ENCODE measurements around the gene CRYGS. TPM values are rescaled to one million over a fixed set of nuclear protein-coding genes. Genes with fewer than 3 reads are reported as not detected.

Gene CRYGS
- total and polyA plus RNA-seq, 2 experiments from 2014 or later = 2.0 to 2.9 TPM

DNA sequence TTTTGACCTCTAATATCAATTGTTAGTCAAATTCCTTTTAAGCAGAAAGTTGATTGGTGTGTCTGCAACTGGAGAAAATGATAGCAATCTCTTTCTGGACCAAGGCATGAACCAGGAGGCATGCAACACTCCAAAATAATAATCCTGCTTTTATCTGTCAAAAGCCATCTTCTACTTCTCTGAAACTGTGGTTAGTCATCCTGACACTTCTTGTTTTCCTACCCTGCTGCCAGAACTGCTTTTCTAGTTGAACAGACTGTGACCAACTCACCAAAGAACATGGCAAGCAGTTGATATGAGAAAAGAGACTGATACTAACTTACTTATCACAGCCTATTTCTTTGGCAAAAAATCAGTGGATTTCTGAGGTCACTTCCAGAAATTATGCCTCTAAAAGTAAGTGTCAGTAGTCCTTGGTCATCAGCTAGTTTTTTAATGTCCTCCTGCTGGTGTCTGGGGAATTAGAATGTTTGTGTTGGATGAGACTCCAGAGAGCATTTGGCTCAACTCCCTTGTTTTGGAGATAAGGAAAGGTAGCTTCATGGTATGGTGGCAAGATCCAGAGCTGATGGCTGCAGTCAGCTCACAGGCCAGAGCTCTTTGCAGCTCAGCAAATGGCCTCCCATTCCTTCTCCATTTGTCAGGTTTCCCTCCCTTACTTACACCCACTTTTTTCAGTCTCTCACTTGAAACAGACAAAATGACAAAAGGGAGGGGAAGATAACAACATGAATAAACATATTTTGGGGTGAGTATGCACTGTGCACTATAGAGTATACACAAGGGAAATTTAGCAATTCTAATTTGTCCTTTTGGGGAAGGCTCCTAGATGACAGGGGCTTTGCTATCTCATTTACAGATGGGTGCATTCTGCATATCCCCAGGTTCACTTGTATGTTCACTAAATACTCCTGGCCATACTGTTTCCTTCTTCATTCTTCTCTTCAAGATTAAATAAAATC lies 7.0 kb downstream of the CRYGS start:
- H3K9me3 Mint-ChIP-seq = no peaks in the 10 kb centered on the region
- Histone ChIP-seq H3K27ac (ENCODE audit: low read depth) (no peak overlapping the region), H3K4me3 (no peak overlapping the region), H3K4me2 (no peak overlapping the region), H3F3A (replicated peaks; ENCODE audit: low read depth) (no peaks in the 10 kb centered on the region), H3K4me1 (ENCODE audit: insufficient read depth) (no peaks in the 10 kb centered on the region), H2AFZ (no peak overlapping the region), H3K36me3 (ENCODE audit: insufficient read depth) (no peaks in the 10 kb centered on the region), H3K27me3 (ENCODE audit: insufficient read depth) (no peaks in the 10 kb centered on the region), H3K79me2 (replicated peaks; ENCODE audit: insufficient read depth) (no peaks in the 10 kb centered on the region), H3K9me2 (ENCODE audit: insufficient read depth) (no peaks in the 10 kb centered on the region), H4K20me1 (replicated peaks; ENCODE audit: insufficient read depth) (no peaks in the 10 kb centered on the region)
- no peaks in the 10 kb centered on the region for H3K36me3 Mint-ChIP-seq (ENCODE audit: low read depth)
- H3K4me3 Mint-ChIP-seq = no peak overlapping the region
- TF ChIP-seq NANOG (IDR thresholded peaks at IDR 0.05; ENCODE audit: borderline replicate concordance) = no peak
- TF ChIP-seq, protein P1, sequence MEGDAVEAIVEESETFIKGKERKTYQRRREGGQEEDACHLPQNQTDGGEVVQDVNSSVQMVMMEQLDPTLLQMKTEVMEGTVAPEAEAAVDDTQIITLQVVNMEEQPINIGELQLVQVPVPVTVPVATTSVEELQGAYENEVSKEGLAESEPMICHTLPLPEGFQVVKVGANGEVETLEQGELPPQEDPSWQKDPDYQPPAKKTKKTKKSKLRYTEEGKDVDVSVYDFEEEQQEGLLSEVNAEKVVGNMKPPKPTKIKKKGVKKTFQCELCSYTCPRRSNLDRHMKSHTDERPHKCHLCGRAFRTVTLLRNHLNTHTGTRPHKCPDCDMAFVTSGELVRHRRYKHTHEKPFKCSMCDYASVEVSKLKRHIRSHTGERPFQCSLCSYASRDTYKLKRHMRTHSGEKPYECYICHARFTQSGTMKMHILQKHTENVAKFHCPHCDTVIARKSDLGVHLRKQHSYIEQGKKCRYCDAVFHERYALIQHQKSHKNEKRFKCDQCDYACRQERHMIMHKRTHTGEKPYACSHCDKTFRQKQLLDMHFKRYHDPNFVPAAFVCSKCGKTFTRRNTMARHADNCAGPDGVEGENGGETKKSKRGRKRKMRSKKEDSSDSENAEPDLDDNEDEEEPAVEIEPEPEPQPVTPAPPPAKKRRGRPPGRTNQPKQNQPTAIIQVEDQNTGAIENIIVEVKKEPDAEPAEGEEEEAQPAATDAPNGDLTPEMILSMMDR (conservative IDR thresholded peaks at IDR 0.05; ENCODE audit: low read depth in 2 of 2) = no peak
- ATAC-seq = no peak
- H3K27me3 Mint-ChIP-seq (ENCODE audit: insufficient read depth, low read depth, poor library complexity) = no peaks in the 10 kb centered on the region
- DNase-seq (ENCODE audit: low spot score) = no peak
- H3K27ac Mint-ChIP-seq = no peak overlapping the region
- H3K4me1 Mint-ChIP-seq = peaks cover 8% of the 10 kb centered on the region; the same call in 2 of the 3 replicates

DNA sequence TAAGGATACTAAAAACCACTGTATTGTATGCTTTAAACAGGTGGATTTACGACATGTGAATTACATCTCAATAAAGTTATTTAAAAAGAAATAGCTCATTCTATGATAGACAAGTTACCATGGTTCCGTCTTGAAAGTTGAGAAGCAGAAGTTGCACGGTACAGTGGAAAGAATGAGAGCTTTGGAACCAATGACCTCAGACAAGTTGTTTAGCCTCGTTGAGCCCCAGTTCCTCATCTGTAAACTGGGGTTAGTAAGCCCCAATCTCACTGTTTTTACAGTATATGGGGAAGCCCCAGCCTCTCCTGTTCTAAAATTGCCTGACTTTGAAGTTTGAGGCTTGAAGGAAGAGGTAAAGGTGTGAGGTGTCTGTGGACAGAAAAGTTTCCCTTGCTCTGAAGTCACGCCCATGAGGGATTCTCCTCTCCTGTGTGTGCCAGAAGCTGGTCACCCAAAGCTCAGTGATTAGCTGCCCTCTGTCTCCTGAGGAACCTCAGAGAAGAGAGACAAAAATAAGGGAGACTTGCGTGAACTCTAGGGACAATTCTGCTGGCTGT lies 10.0 kb downstream of the CRYGS start:
- Histone ChIP-seq H3K27me3 (ENCODE audit: insufficient read depth) (no peaks in the 10 kb centered on the region), H3K79me2 (replicated peaks; ENCODE audit: insufficient read depth) (no peaks in the 10 kb centered on the region), H4K20me1 (replicated peaks; ENCODE audit: insufficient read depth) (no peaks in the 10 kb centered on the region), H3K4me3 (no peak overlapping the region), H3F3A (replicated peaks; ENCODE audit: low read depth) (no peaks in the 10 kb centered on the region), H3K27ac (ENCODE audit: low read depth) (no peak overlapping the region), H3K36me3 (ENCODE audit: insufficient read depth) (no peaks in the 10 kb centered on the region), H3K4me2 (no peak overlapping the region), H3K4me1 (ENCODE audit: insufficient read depth) (peaks cover 14% of the 10 kb centered on the region; the same call in 1 of the 2 replicates), H2AFZ (no peak overlapping the region), H3K9me2 (ENCODE audit: insufficient read depth) (peaks cover 5% of the 10 kb centered on the region; the same call in 1 of the 2 replicates)
- no peak for ATAC-seq
- DNase-seq (ENCODE audit: low spot score) = no peak
- no peaks in the 10 kb centered on the region for H3K9me3 Mint-ChIP-seq
- H3K27ac Mint-ChIP-seq = no peak overlapping the region
- H3K4me1 Mint-ChIP-seq = peaks cover 10% of the 10 kb centered on the region
- H3K4me3 Mint-ChIP-seq = no peak overlapping the region
- no peaks in the 10 kb centered on the region for H3K27me3 Mint-ChIP-seq (ENCODE audit: insufficient read depth, low read depth, poor library complexity)
- no peaks in the 10 kb centered on the region for H3K36me3 Mint-ChIP-seq (ENCODE audit: low read depth)
- TF ChIP-seq, protein P2, sequence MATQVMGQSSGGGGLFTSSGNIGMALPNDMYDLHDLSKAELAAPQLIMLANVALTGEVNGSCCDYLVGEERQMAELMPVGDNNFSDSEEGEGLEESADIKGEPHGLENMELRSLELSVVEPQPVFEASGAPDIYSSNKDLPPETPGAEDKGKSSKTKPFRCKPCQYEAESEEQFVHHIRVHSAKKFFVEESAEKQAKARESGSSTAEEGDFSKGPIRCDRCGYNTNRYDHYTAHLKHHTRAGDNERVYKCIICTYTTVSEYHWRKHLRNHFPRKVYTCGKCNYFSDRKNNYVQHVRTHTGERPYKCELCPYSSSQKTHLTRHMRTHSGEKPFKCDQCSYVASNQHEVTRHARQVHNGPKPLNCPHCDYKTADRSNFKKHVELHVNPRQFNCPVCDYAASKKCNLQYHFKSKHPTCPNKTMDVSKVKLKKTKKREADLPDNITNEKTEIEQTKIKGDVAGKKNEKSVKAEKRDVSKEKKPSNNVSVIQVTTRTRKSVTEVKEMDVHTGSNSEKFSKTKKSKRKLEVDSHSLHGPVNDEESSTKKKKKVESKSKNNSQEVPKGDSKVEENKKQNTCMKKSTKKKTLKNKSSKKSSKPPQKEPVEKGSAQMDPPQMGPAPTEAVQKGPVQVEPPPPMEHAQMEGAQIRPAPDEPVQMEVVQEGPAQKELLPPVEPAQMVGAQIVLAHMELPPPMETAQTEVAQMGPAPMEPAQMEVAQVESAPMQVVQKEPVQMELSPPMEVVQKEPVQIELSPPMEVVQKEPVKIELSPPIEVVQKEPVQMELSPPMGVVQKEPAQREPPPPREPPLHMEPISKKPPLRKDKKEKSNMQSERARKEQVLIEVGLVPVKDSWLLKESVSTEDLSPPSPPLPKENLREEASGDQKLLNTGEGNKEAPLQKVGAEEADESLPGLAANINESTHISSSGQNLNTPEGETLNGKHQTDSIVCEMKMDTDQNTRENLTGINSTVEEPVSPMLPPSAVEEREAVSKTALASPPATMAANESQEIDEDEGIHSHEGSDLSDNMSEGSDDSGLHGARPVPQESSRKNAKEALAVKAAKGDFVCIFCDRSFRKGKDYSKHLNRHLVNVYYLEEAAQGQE (IDR thresholded peaks at IDR 0.05; ENCODE audit: unreplicated experiment) = no peak
- TF ChIP-seq EZH2 (IDR thresholded peaks at IDR 0.05; ENCODE audit: low read depth, unreplicated experiment) = no peak
- TF ChIP-seq NANOG (IDR thresholded peaks at IDR 0.05; ENCODE audit: borderline replicate concordance) = no peak
- TF ChIP-seq POLR2AphosphoS5 (IDR thresholded peaks at IDR 0.05; ENCODE audit: low read depth) = no peak
- TF ChIP-seq, protein P3, sequence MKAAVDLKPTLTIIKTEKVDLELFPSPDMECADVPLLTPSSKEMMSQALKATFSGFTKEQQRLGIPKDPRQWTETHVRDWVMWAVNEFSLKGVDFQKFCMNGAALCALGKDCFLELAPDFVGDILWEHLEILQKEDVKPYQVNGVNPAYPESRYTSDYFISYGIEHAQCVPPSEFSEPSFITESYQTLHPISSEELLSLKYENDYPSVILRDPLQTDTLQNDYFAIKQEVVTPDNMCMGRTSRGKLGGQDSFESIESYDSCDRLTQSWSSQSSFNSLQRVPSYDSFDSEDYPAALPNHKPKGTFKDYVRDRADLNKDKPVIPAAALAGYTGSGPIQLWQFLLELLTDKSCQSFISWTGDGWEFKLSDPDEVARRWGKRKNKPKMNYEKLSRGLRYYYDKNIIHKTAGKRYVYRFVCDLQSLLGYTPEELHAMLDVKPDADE (IDR thresholded peaks at IDR 0.05) = no peak
- TF ChIP-seq ZNF331 (CRISPR knock-in tag; IDR thresholded peaks at IDR 0.05; ENCODE audit: low read depth) = no peak
- TF ChIP-seq, protein P1 (conservative IDR thresholded peaks at IDR 0.05; ENCODE audit: low read depth in 2 of 2) = no peak
- no peak for TF ChIP-seq JUNB (IDR thresholded peaks at IDR 0.05; ENCODE audit: unreplicated experiment)
- TF ChIP-seq STAT1 (IDR thresholded peaks at IDR 0.05; ENCODE audit: unreplicated experiment) = no peak

Measured in GM23338 (cell line).